Activated CD8-positive, alpha-beta memory T cell treated with anti-CD3 and anti-CD28 coated beads for 1 hour (primary cell): ENCODE results near the gene ZNF665.
"Not testable (repeated sequence)": the region's sequence is repeated elsewhere in the genome, so short reads cannot be mapped to it uniquely, and the experiment has no call there.

Experiments
- DNase-seq, 2 donors: peaks; one replicate each; pipeline ENCODE4 v3.0.0-alpha.2; 2020; ENCODE audit warnings: low read depth in 1 of 2; ENCODE audit errors: extremely low read depth in 1 of 2

The ZNF665 gene

DNA sequence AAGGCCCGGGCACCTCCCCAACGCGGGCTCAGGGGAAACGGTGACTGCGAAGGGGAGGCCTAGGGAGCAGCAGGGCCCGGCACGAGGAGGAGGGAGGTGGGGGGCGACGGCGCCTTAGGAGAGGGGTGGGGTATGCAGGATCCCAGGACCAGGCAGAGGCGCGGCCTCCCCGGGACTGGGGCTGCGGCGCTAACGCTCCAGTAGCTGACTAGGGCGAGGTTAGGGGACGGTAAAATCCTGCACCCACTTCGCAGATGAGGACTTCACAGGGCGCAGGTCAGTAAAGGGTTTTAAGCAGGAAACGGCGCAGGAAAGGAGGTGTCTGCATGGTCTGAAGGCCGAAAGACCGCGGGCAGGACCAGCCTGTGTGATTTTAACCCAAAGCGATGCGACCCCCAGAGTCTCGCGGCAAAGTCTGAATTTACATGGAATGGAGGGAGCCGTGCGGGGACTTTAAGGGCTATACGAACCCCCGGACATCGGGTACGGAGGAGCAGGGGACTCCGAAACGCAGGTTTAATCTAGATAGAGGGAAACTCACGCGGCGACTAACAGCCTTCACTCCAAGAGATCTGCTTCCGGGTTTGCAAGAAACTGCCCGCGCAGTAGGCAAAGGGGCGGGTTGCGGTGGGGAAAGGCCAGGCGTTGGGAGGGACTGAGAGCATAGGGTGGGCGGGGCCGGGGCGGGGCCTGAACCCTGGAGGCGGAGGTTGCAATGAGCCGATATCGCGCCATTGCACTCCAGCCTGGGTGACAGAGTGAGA, at the start of gene ZNF665:
ZNF665 (minus strand) TSS at position 588 of the 764 bp plus-strand sequence. CDS start 10,460 bp downstream, outside the sequence.
- DNase-seq, result peak; percentile 32 to 63

DNA sequence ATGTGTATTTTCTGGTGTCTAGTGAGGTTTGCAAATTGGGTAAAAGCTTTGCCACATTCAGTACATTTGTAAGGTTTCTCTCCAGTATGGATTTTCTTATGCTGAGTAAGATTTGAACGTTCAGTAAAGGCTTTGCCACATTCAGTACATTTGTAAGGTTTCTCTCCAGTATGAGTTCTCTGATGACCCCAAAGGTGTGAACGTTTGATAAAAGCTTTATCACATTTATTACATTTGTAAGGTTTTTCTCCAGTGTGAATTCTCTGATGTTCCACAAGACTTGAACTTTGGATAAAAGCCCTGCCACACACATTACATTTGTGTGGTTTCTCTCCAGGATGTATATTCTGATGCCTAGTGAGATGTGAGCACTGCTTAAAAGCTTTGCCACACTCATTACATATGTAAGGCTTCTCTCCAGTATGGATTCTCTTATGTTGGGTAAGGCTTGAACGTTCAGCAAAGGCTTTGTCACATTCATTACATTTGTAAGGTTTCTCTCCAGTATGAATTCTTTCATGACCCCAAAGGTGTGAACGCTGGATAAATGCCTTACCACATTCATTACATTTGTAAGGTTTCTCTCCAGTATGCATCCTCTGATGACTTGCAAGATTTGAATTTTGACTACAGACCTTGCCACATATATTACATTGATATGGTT, 44.1 kb upstream of the ZNF665 start:
- no peak for DNase-seq

DNA sequence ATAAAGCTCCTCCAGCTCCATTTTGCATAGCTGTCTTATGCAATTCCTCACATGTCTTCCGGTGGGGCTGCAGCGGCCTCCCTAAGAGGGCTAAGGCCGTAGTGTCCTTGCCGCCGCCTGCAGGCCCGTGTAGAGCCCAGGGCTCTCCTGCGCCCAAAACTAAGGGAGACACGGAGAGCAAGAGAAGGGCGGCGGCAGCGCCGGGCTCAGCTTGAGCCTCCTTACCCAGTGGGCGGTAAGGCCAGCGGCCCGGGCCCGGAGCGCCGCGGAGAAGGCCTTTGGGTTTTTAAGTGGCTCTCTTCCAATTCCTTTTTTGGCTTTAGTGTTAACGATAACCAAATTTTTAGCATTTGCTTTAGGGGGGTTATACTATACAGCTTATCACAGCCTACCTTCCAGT, 31.4 kb upstream of the ZNF665 start:
- DNase-seq, result no peak

DNA sequence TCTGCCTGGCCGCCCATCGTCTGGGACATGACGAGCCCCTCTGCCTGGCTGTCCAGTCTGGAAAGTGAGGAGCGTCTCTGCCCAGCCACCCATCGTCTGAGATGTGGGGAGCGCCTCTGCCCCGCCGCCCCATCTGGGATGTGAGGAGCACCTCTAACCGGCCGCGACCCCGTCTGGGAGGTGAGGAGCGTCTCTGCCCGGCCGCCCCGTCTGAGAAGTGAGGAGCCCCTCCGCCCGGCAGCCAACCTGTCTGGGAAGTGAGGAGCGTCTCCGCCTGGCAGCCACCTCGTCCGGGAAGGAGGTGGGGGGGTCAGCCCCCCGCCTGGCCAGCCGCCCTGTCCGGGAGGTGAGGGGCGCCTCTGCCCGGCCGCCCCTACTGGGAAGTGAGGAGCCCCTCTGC, 29.6 kb upstream of the ZNF665 start:
- DNase-seq, result not testable (repeated sequence)

DNA sequence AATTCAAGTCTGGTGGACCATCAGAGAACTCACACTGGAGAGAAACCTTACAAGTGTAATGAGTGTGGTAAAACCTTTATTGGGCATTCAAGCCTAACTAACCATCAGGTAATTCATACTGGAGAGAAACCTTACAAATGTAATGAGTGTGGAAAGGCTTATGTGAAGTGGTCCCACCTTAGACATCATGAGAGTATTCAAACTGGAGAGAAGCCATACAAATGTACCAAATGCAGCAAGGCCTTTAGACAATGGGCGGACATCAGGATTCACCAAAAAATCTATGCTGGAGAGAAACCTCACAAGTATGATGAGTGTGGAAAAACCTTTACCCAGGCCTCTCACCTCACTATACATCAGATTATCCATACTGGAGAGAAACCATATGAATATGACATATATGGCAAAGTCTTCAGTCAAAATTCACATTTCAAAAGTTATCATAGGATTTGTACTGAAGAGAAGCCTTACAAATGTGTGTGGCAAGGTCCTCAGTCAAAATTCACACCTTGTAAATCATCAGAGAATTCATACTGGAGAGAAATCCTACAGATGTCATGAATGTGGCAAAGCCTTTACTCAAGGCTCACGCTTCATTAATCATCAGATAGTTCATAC, 19.7 kb upstream of the ZNF665 start:
- DNase-seq, result no peak

DNA sequence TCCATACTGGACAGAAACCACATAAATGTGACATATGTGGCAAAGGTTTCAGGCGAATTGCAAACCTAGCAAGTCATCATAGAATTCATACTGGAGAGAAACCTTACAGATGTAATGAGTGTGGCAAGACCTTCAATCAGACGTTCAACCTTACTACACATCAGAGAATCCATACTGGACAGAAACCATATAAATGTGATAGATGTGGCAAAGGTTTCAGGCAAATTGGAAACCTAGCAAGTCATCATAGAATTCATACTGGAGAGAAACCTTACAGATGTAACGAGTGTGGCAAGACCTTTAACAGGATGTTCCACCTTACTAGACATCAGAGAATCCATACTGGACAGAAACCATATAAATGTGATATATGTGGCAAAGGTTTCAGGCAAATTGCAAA, 18.4 kb upstream of the ZNF665 start:
- DNase-seq, result not testable (repeated sequence)

DNA sequence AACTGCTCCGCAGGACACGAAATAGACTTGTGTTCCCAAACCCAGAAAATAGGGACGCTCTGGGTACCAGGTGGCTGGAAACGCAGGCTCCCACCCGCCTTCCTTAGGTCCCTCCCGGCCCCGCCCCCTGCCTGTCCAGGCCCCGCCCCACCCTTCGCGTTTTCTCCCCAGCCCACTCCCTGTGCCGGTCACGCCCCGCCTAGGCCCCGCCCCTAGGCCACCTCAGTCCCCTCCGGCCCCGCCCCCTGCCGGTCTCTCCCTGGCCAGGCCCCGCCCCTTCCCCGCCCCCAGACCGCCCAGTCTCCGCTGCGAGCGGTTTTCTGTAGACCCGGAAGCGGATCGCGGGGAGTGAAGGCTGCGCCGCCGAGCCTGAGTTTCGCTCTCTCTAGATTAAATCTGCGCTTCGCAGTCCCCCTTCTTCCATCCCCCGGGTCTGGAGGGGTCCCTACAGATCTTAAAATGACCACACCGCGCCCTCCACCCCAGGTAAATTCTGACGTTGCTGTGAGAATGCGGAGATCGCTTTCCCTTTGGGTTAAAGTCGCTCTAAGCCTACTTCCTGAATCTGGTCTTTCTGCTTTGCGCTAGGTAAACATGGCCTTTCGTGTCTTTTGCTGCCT, 3.7 kb upstream of the ZNF665 start:
- DNase-seq, result peak; percentile 87 to 99

DNA sequence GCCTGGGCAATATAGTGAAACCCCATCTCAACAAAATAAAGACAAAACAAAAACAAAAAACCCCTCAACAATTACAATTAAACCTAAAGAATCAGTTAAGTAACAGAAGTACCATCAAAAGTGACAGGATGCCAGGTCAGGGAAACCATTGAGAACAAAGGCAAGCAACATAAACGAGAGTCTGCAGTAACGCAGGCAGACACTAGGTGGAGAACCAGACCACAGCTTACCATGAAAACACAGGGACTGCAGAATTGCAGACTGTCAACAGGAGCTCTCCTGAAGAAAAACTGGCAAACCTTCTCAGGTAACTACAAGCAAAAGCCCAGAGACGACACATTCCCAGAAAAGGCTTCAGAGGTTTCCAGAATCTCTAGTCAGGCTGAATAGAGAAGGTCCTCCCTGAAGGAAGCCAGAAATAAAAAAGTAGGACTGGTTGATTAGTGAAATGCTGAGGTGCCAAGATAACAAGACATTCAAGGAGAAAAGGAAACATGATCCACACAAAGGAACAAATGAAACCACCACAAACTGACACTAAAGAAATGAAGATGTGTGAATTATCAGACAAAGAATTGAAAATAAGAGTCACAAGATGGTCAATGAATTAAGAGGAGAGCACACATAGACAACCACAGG, 2.2 kb upstream of the ZNF665 start:
- DNase-seq, result peak; percentile 29 to 39

DNA sequence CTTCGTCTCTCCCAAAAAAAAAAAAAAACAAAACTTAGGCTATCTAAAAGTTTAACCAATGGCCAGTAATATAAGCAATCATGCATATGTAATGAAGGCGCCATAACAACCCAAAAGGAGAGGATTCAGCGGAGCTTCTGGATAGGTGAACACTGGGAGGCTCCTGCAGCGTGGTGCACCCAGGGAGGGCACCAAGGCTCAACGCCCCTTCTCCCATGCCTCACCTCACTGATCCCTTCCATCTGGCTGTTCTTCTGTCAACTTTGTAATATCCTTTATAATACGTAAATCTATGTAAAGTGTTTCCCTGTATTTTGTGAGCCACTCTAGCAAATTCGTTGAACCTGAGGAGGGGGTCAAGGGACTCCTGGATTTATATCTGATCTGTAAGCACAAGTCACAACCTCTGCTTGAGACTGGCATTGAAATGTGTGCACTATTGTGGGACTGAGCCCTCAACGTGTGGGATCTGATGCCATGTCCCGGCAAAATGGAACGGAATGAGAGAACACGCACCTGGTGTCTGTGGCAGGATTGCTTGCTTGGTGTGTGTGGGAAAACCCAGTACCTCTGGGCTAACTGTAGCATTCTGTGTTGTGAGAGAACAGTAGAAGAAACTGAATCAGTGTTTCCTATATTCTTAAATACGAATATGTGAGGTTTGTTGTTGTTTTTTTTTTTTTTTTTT, 521 bp upstream of the ZNF665 start:
- no peak for DNase-seq

DNA sequence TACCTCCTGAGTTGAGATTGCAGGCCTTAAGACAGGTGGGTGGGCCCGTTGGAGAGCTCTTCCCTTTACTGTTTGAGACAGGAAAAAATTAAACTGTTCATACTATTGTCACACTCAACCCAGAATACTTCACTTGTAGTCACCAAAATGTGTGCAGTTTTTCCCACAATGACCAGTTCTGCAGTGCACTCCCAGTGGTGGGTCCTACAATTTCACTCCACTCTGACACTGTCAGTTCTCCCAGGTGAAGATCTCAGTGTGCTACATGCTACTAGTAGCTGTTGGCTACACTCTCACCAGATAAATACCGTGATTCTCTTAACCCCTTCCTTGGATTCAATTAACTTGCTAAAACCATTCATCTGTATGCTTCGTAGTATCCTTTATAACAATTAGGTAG, 2.9 kb downstream of the ZNF665 start:
- DNase-seq, result no peak

DNA sequence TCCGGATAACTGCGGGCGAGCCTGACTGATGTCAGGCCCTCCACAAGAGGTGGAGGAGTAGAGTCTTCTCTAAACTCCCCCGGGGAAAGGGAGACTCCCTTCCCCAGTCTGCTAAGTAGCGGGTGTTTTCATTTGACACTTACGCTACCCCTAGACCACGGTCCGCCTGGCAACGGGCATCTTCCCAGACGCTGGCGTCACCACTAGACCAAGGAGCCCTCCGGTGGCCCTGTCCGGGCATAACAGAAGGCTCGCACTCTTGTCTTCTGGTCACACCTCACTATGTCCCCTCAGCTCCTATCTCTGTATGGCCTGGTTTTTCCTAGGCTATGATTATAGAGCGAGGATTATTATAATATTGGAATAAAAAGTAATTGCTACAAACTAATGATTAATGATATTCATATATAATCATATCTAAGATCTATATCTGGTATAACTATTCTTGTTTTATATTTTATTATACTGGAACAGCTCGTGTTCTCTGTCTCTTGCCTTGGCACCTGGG, 3.4 kb downstream of the ZNF665 start:
- not testable (repeated sequence) for DNase-seq

DNA sequence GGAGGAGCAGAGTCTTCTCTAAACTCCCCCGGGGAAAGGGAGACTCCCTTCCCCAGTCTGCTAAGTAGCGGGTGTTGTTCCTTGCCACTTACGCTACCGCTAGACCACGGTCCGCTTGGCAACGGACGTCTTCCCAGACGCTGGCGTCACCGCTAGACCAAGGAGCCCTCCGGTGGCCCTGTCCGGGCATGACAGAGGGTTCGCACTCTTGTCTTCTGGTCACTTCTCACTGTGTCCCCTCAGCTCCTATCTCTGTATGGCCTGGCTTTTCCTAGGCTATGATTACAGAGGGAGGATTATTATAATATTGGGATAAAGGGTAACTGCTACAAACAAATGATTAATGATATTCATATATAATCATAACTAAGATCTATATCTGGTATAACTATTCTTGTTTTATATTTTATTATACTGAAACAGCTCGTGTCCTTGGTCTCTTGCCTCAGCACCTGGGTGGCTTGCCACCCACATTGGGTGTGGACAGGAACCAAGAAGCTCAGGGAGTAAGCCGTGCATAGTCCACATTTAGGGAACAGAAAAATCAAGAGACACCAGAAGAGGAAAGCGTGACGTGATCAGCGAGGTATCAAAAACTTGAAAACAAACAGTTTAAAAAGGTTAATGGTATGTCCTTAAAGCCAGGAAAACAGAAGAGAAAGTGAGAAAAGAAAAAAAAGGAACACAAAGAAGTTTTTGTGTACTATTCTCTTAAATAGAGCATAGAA, 7.8 kb downstream of the ZNF665 start:
- not testable (repeated sequence) for DNase-seq

DNA sequence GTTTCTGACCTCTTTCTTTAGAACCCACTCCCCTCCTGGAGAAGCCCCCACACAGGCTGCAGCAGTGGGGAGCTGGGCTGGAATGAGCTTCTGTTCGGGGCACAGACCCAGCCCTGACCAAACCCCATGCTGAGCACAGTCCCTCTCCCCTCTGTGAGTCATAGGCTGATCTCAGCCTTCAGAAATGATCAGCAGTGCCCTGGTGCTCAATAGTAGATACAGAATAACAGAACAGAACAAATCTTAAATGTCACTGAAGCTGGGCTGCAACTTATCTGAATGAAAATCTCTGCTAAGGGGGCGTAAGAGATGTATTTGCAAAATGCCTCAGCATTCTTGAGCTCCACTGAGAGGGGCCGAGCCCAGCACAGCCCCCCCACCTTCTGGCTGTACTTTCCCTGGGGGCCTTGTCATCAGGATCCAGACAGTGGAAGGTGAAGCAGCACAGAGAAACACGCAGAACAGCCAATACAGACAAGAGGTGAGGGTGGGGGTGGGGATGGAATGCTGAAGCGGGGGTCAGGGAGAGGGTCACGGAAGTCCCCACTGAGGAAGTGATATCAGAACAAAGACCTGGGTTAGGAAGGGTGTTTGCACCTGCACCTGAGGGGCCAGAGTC, 9.9 kb downstream of the ZNF665 start:
- DNase-seq, result no peak

DNA sequence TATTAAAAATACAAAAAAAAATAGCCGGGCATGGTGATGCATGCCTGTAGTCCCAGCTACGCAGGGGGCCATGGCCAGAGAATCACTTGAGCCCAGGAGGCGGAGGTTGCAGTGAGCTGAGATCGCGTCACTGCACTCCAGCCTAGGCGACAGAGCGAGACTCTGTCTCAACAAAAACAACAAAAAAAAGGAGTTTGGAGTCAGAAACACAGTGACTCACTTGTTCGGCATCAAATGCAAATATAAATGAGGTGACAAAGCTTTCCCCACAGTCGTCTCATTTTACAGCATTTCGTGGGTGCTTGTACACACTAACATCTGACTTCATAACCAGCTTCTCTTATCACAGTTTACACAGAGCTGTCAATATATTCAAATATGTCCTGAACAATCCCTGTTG, 11.0 kb downstream of the ZNF665 start:
- DNase-seq, result no peak

DNA sequence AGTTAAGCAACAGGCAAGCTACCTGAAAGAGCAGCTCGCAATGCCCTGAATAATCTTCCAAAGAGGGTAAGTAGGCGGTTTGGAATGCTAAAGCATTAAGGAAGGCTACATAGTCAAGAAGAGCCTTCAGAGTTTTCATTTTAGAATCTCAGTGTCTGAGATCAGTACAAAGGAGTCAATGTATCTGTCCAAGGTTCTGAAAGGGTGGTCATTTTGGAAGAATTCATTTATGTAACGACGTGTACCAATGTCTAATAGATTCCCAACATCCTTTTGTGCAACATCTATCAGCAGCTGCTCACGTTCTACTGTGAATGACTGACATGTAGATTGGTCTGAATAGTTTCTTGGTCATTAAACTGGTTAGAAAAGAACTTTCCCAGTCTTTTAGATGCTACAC, 15.2 kb downstream of the ZNF665 start:
- DNase-seq, result no peak

DNA sequence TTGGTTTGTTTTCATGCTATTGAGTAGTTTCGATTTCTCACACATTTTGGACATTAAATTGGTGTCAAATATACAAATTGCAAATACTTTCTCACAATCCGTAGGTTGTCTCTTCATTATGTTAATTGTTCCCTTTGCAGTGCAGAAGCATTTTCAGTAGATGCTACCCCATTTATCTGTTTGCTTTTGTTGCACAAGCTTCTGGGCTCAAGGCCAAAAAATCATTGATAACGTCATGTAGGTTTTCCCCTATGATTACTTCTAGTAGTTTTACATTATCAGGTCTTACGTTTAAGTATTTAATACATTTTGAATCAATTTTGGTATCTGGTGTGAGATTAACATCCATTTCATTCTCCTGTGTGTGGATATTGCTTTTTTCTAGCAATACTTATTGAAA, 20.3 kb downstream of the ZNF665 start:
- no peak for DNase-seq

DNA sequence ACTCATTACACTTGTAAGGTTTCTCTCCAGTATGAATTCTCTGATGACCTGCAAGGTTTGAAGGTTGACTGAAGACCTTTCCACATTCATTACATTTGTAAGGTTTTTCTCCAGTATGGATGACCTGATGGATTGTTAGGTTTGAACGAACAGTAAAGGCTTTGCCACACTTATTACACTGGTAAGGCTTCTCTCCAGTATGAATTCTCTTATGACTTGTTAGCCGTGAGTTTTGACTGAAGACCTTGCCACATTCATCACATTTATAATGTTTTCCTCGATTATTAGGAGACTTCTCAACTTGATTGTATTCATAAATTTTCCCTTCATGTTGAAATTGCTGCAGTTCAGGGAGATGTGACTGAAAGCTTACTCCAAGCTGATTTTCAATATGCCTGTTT, 27.5 kb downstream of the ZNF665 start:
- no peak for DNase-seq

DNA sequence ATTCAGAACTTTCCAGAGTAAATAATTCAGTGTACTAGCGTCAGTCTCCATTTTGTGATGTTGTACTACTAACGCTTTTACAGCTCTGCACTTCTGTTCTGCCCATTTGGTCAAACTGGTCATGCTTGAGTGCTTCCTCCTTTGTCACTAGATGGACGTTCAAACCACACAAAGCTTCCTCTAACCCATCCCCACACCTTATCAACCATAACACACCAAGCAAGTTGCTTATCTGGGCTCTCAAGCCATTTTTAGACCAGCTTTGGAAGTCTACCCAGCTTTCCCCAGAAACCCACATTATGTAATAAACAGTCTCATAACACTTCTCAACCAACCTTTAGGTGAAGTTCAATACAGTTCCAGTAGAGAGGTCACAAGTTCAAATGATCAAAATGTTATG, 32.0 kb downstream of the ZNF665 start:
- no peak for DNase-seq

DNA sequence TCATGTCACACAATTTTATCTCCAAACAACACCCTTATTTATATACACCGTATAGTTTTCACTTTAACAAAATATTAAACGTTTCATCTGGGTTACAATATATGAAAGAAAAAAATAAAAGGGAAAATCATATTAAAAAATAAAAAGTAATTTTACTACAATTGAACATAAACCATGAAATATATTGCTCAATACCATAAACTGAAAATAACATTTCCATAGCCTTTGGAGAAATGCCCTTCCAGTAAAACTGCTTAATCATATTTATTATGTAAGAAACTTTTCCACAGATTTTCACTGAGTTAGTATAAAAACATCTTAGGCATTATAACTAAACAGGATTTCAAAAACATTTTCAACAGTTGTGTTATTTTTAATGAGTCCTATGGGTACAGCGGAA, 32.8 kb downstream of the ZNF665 start:
- no peak for DNase-seq
